CD4-positive, alpha-beta memory T cell (primary cell): ENCODE measurements around the gene MRPS12. TPM values are rescaled to one million over a fixed set of nuclear protein-coding genes. Genes with fewer than 3 reads are reported as not detected.

Experiments
- CTCF ChIA-PET: fragments of 350-600 bp; sonication (Branson Sonifier 250); formaldehyde crosslinking; loops from one replicate; lab custom pipeline; 2021; ENCODE audit warnings: inconsistent platforms; ENCODE audit not compliant: partially characterized antibody; lab: Charles Lee
- POLR2A ChIA-PET: fragments of 350-600 bp; sonication (Branson Sonifier 250); formaldehyde crosslinking; loops from one replicate; lab custom pipeline; 2021; ENCODE audit not compliant: partially characterized antibody; lab: Charles Lee
- DNase-seq, 5 donors: peaks; one replicate each; pipeline versions ENCODE4 v3.0.0 to v3.0.0-alpha.2; 2020 to 2022; ENCODE audit warnings: mixed read lengths in 1 of 5
- H3K27ac ChIP-seq: one replicate; pipeline ENCODE4 v1.7.0; 2013; ENCODE audit warnings: low read depth, low read length
- H3K27me3 ChIP-seq: 2 replicates; pipeline ENCODE4 v1.7.0; 2013; ENCODE audit warnings: mild to moderate bottlenecking, low read length, moderate library complexity; ENCODE audit not compliant: insufficient read depth
- H3K36me3 ChIP-seq: 2 replicates; pipeline ENCODE4 v1.7.0; 2013; ENCODE audit warnings: mild to moderate bottlenecking, low read length, moderate library complexity; ENCODE audit not compliant: insufficient read depth
- H3K4me1 ChIP-seq: 2 replicates; pipeline ENCODE4 v1.7.0; 2013; ENCODE audit warnings: mild to moderate bottlenecking, low read length, moderate library complexity; ENCODE audit not compliant: insufficient read depth
- H3K4me3 ChIP-seq, 2 donors: one replicate each; pipeline ENCODE4 v1.7.0; 2013; ENCODE audit warnings: low read length in 2 of 2, mild to moderate bottlenecking in 1 of 2
- H3K9me3 ChIP-seq, 2 donors: one replicate each; pipeline ENCODE4 v1.7.0; 2013; ENCODE audit warnings: low read length in 2 of 2, control low read depth in 1 of 2; ENCODE audit not compliant: control insufficient read depth in 1 of 2
- H3K27ac Mint-ChIP-seq, 7 donors: one replicate each; pipeline ENCODE4 v1.8.0; 2020 to 2021; ENCODE audit warnings: mixed read lengths in 7 of 7, mild to moderate bottlenecking in 6 of 7, inconsistent platforms in 3 of 7, moderate library complexity in 3 of 7
- H3K27me3 Mint-ChIP-seq, 2 donors: one replicate each; pipeline ENCODE4 v1.8.0; 2020 to 2021; ENCODE audit warnings: mixed read lengths in 2 of 2
- H3K36me3 Mint-ChIP-seq, 2 donors: one replicate each; pipeline ENCODE4 v1.8.0; 2020 to 2021; ENCODE audit warnings: mixed read lengths in 2 of 2, inconsistent platforms in 1 of 2, mild to moderate bottlenecking in 1 of 2
- H3K4me1 Mint-ChIP-seq, 4 donors: one replicate each; pipeline ENCODE4 v1.8.0; 2020 to 2021; ENCODE audit warnings: mixed read lengths in 4 of 4, mild to moderate bottlenecking in 1 of 4
- H3K4me3 Mint-ChIP-seq, 8 donors: one replicate each; pipeline ENCODE4 v1.8.0; 2020 to 2021; ENCODE audit warnings: mixed read lengths in 8 of 8, mild to moderate bottlenecking in 7 of 8, moderate library complexity in 6 of 8, inconsistent platforms in 3 of 8
- H3K9me3 Mint-ChIP-seq, 8 donors: one replicate each; pipeline ENCODE4 v1.8.0; 2020 to 2021; ENCODE audit warnings: mixed read lengths in 8 of 8, mild to moderate bottlenecking in 5 of 8, inconsistent platforms in 3 of 8, moderate library complexity in 1 of 8
- intact Hi-C: fragments of 100-400 bp; cut with micrococcal nuclease; formaldehyde crosslinking; loops from one replicate; pipeline ENCODE4 v1.15.1; 2023
- polyA plus RNA-seq, 2 donors: library from polyadenylated mRNA; unstranded; fragments of 300-500 nt; fragmentation: Illumina TruSeq; gene quantifications; one replicate each; pipeline ENCODE4 v1.2.3, GENCODE V29; 2021
- total RNA-seq, 2 experiments: library from RNA; stranded (reverse); gene quantifications; one replicate each; pipeline ENCODE4 v1.2.3, GENCODE V29; 2021

MRPS12 gene
- total and polyA plus RNA-seq, 4 experiments from 2014 or later, result 25.2 to 118 (median 51.7) TPM

DNA sequence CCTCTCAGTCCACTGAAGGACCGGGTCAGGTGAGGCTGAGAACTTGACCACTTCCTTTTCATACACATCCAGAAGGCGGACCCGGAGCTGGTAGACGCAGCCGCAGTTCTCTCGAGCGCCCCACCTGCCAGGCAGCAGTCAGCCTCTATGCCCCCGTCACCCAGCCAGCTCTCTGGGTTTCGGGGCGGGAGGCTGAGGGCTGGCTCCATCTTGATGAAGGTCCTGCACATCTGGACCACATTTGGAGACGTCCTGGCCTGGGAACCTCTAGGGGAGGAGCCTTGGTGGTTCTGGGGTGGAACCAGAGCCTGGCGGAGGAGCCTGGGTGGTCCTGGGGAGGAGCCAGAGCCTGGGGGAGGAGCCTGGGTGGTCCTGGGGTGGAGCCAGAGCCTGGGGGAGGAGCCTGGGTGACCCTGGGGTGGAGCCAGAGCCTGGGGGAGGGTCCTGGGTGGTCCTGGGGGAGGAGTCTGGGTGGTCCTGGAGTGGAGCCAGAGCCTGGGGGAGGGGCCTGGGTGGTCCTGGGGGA, 14.3 kb downstream of the MRPS12 start:
- Mint-ChIP-seq H3K27ac (no peak overlapping the region), H3K9me3 (no peaks in the 10 kb centered on the region), H3K36me3 (no peaks in the 10 kb centered on the region), H3K4me1 (peaks cover 12 to 24% (median 14%) of the 10 kb centered on the region in 4 donors), H3K27me3 (peaks cover 0 to 1% of the 10 kb centered on the region in 2 donors), H3K4me3 (no peak overlapping the region)
- POLR2A ChIA-PET, result no interaction called here
- peaks cover 7% of the 10 kb centered on the region for H3K4me1 ChIP-seq
- no peaks in the 10 kb centered on the region for H3K27me3 ChIP-seq
- no peaks in the 10 kb centered on the region for H3K9me3 ChIP-seq
- intact Hi-C loops, result no loop called here
- no peak overlapping the region for H3K4me3 ChIP-seq
- H3K36me3 ChIP-seq, result no peaks in the 10 kb centered on the region
- H3K27ac ChIP-seq, result no peak overlapping the region
- no peak for DNase-seq
- CTCF ChIA-PET, result no interaction called here

GRCh38 chr19:38945562-38946228, 15.0 kb downstream of the MRPS12 start:
- Mint-ChIP-seq H3K36me3 (no peaks in the 10 kb centered on the region), H3K4me1 (peaks cover 11 to 22% (median 14%) of the 10 kb centered on the region in 4 donors), H3K9me3 (no peaks in the 10 kb centered on the region), H3K4me3 (no peak overlapping the region), H3K27me3 (peaks cover 0 to 1% of the 10 kb centered on the region in 2 donors), H3K27ac (no peak overlapping the region)
- ChIA-PET POLR2A (no interaction called here), CTCF (interaction anchor here (0.6 kb wide), 1 partner anchor 203 kb away, joined by 3 read pairs; no protein-coding TSS in a partner anchor)
- Histone ChIP-seq H3K36me3 (no peaks in the 10 kb centered on the region), H3K9me3 (no peaks in the 10 kb centered on the region), H3K4me3 (no peak overlapping the region), H3K4me1 (peaks cover 14% of the 10 kb centered on the region), H3K27ac (no peak overlapping the region), H3K27me3 (no peaks in the 10 kb centered on the region)
- DNase-seq, result no peak
- intact Hi-C loops, result no loop called here

GRCh38 chr19:38946229-38947010, 15.7 kb downstream of the MRPS12 start:
- ChIA-PET CTCF (interaction anchor here (0.6 to 1.0 kb wide), 2 partner anchors 13 to 204 kb away, joined by 3 read pairs; no protein-coding TSS in a partner anchor), POLR2A (no interaction called here)
- Histone ChIP-seq H3K27me3 (no peaks in the 10 kb centered on the region), H3K27ac (no peak overlapping the region), H3K9me3 (no peaks in the 10 kb centered on the region), H3K4me3 (no peak overlapping the region), H3K4me1 (peaks cover 14% of the 10 kb centered on the region), H3K36me3 (no peaks in the 10 kb centered on the region)
- Mint-ChIP-seq H3K4me3 (no peak overlapping the region), H3K9me3 (no peaks in the 10 kb centered on the region), H3K4me1 (peaks cover 10 to 15% (median 12%) of the 10 kb centered on the region in 4 donors), H3K27me3 (peaks cover 0 to 1% of the 10 kb centered on the region in 2 donors), H3K27ac (no peak overlapping the region), H3K36me3 (no peaks in the 10 kb centered on the region)
- DNase-seq, result no peak
- intact Hi-C loops, result no loop called here

DNA sequence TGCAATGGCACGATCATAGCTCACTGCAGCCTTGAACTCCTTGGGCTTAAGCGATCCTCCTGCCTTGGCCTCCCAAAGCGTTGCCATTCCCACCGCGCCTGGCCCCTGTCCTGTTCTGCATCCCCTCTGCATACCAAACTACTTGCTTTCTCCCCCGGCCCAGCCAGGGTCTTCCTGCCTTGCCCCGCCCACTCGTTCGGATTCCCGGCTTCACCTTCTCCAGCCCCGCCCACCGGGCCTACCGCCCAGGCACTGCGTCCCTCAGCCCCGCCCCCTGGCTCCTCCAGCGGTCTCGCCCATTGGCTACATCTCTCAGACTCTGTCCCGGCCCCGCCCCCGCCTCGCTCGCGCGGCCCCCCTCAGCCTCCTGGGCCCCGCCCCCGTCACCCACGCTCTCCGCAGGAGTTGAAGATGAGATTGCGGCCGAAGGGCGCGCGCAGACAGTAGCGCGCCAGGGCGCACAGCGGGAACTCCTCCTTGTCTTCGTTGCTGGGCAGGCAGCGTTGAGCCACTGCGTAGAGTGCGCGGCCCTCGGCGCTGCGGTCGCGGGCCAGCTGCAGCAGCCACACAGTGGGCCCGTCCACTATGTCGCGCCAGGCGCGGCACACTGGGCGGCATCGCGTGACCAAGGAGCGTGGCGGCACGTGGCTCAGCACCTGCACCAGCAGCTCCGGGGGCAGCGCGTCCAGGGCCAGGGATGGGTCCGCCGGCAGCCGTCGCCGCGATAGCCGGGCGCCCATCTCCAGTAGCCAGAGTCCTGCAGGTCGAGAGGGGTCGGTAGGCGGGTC, 19.0 kb downstream of the MRPS12 start:
- Histone ChIP-seq H3K27me3 (no peaks in the 10 kb centered on the region), H3K4me1 (peaks cover 8% of the 10 kb centered on the region), H3K9me3 (no peaks in the 10 kb centered on the region), H3K4me3 (peak overlapping the region in 1 of 2 donors; percentile 24), H3K27ac (no peak overlapping the region), H3K36me3 (no peaks in the 10 kb centered on the region)
- intact Hi-C loops, result loop anchor here (1.0 kb wide), 1 partner anchor 18 kb away; no protein-coding TSS in a partner anchor
- peak; percentile 66 to 75 (median 74) for DNase-seq
- no peaks in the 10 kb centered on the region for H3K36me3 Mint-ChIP-seq
- ChIA-PET CTCF (interaction anchor here (1.6 kb wide), 1 partner anchor 12 kb away, joined by 6 read pairs; no protein-coding TSS in a partner anchor), POLR2A (no interaction called here)
- H3K4me3 Mint-ChIP-seq, result peak overlapping the region; percentile 63 to 80 (median 72)
- H3K9me3 Mint-ChIP-seq, result no peaks in the 10 kb centered on the region
- H3K27ac Mint-ChIP-seq, result peak overlapping the region in 3 of 7 donors; percentile 66 to 88 (median 68)
- peaks cover 6 to 9% of the 10 kb centered on the region in 2 donors for H3K27me3 Mint-ChIP-seq
- H3K4me1 Mint-ChIP-seq, result peaks cover 11 to 17% (median 14%) of the 10 kb centered on the region in 4 donors

- H3K27me3 Mint-ChIP-seq, result peaks cover 6 to 9% of the 10 kb centered on the region in 2 donors
- intact Hi-C loops, result no loop called here
- no peaks in the 10 kb centered on the region for H3K36me3 Mint-ChIP-seq
- Histone ChIP-seq H3K36me3 (no peaks in the 10 kb centered on the region), H3K27ac (no peak overlapping the region), H3K4me3 (no peak overlapping the region), H3K27me3 (no peaks in the 10 kb centered on the region), H3K4me1 (peaks cover 8% of the 10 kb centered on the region), H3K9me3 (no peaks in the 10 kb centered on the region)
- no peak overlapping the region for H3K27ac Mint-ChIP-seq
- H3K4me3 Mint-ChIP-seq, result no peak overlapping the region
- H3K9me3 Mint-ChIP-seq, result no peaks in the 10 kb centered on the region
- DNase-seq, result no peak
- POLR2A ChIA-PET, result no interaction called here
- CTCF ChIA-PET, result interaction anchor here (2.4 kb wide), 1 partner anchor 20 kb away, joined by 12 read pairs; the partner anchor contains the start of genes MRPS12 and SARS2
- H3K4me1 Mint-ChIP-seq, result peaks cover 11 to 17% (median 14%) of the 10 kb centered on the region in 4 donors
Observed at GRCh38 chr19:38951187-38951586, 20.4 kb downstream of the MRPS12 start.

GRCh38 chr19:38952395-38953165, 21.8 kb downstream of the MRPS12 start:
- ChIA-PET POLR2A (no interaction called here), CTCF (interaction anchor here (0.9 to 2.4 kb wide), 3 partner anchors 18 to 550 kb away, joined by 3 to 12 read pairs (median 3); partner anchors contain the start of genes FAM98C, MRPS12 and SARS2)
- Histone ChIP-seq H3K9me3 (no peaks in the 10 kb centered on the region), H3K27ac (no peak overlapping the region), H3K36me3 (no peaks in the 10 kb centered on the region), H3K27me3 (no peaks in the 10 kb centered on the region), H3K4me3 (no peak overlapping the region), H3K4me1 (peaks cover 8% of the 10 kb centered on the region)
- peak overlapping the region in 3 of 8 donors; percentile 5 to 16 (median 12) for H3K4me3 Mint-ChIP-seq
- peaks cover 11 to 17% (median 14%) of the 10 kb centered on the region in 4 donors for H3K4me1 Mint-ChIP-seq
- H3K36me3 Mint-ChIP-seq, result no peaks in the 10 kb centered on the region
- intact Hi-C loops, result loop anchor here (1.0 kb wide), 1 partner anchor 549 kb away; the partner anchor contains the start of gene FAM98C
- peaks cover 6 to 9% of the 10 kb centered on the region in 2 donors for H3K27me3 Mint-ChIP-seq
- DNase-seq, result peak; percentile 34 to 52 (median 42)
- peak overlapping the region in 2 of 7 donors; percentile 77 to 85 for H3K27ac Mint-ChIP-seq
- H3K9me3 Mint-ChIP-seq, result no peaks in the 10 kb centered on the region
